Osteocyte (in vitro differentiated cells): ENCODE results near the gene C9orf153. TPM values are rescaled to one million over a fixed set of nuclear protein-coding genes. Genes with fewer than 3 reads are reported as not detected.

Source experiments
- DNase-seq: peaks from one replicate; pipeline ENCODE4 v3.0.0; 2021; ENCODE audit warnings: mixed read lengths; ENCODE audit not compliant: unreplicated experiment; ENCODE audit errors: extremely low spot score
- H3K27ac Mint-ChIP-seq: one replicate; pipeline ENCODE4 v1.8.0; 2021; ENCODE audit warnings: mild to moderate bottlenecking, mixed read lengths; ENCODE audit not compliant: unreplicated experiment
- H3K27me3 Mint-ChIP-seq: one replicate; pipeline ENCODE4 v1.8.0; 2021; ENCODE audit warnings: mixed read lengths; ENCODE audit not compliant: unreplicated experiment
- H3K36me3 Mint-ChIP-seq: one replicate; pipeline ENCODE4 v1.8.0; 2021; ENCODE audit warnings: mixed read lengths; ENCODE audit not compliant: unreplicated experiment
- H3K4me1 Mint-ChIP-seq: one replicate; pipeline ENCODE4 v1.8.0; 2021; ENCODE audit warnings: mixed read lengths; ENCODE audit not compliant: unreplicated experiment
- H3K4me3 Mint-ChIP-seq: one replicate; pipeline ENCODE4 v1.8.0; 2021; ENCODE audit warnings: mild to moderate bottlenecking, moderate library complexity, mixed read lengths; ENCODE audit not compliant: unreplicated experiment
- H3K9me3 Mint-ChIP-seq: one replicate; pipeline ENCODE4 v1.8.0; 2021; ENCODE audit warnings: mixed read lengths; ENCODE audit not compliant: unreplicated experiment
- CTCF ChIP-seq: fragments of 200-600 bp; sonication (generic); IDR thresholded peaks from 2 replicates; pipeline ENCODE4 v1.5.0; 2021; ENCODE audit warnings: antibody characterized with exemption, mild to moderate bottlenecking, moderate library complexity
- total RNA-seq: library from RNA; stranded (reverse); gene quantifications from 2 replicates; pipeline ENCODE4 v1.2.1, GENCODE V29; 2021

Gene C9orf153
- total RNA-seq, 1 donor from 2014 or later, result 0.40 TPM

- H3K9me3 Mint-ChIP-seq, result no peaks in the 10 kb centered on the region
- peaks cover 6% of the 10 kb centered on the region for H3K36me3 Mint-ChIP-seq
- TF ChIP-seq CTCF, result no peak
- no peak overlapping the region for H3K27ac Mint-ChIP-seq
- H3K4me1 Mint-ChIP-seq, result no peaks in the 10 kb centered on the region
- H3K27me3 Mint-ChIP-seq, result no peaks in the 10 kb centered on the region
- H3K4me3 Mint-ChIP-seq, result no peak overlapping the region
- no peak for DNase-seq
Observed at GRCh38 chr9:86256653-86257052, 2.8 kb downstream of the C9orf153 start.

- Mint-ChIP-seq H3K36me3 (no peaks in the 10 kb centered on the region), H3K4me3 (no peak overlapping the region), H3K9me3 (no peaks in the 10 kb centered on the region), H3K4me1 (no peaks in the 10 kb centered on the region), H3K27ac (no peak overlapping the region), H3K27me3 (no peaks in the 10 kb centered on the region)
- no peak for DNase-seq
- no peak for TF ChIP-seq CTCF
Observed at GRCh38 chr9:86253577-86253976, 5.9 kb downstream of the C9orf153 start.

- Mint-ChIP-seq H3K27me3 (no peaks in the 10 kb centered on the region), H3K36me3 (no peaks in the 10 kb centered on the region), H3K4me3 (no peak overlapping the region), H3K9me3 (no peaks in the 10 kb centered on the region), H3K27ac (no peak overlapping the region), H3K4me1 (peaks cover under 1% of the 10 kb centered on the region)
- TF ChIP-seq CTCF, result no peak
- DNase-seq, result no peak
Observed at GRCh38 chr9:86252870-86253269, 6.6 kb downstream of the C9orf153 start.

GRCh38 chr9:86250123-86250522, 9.3 kb downstream of the C9orf153 start:
- TF ChIP-seq CTCF, result no peak
- Mint-ChIP-seq H3K36me3 (no peaks in the 10 kb centered on the region), H3K27ac (no peak overlapping the region), H3K4me1 (peaks cover 14% of the 10 kb centered on the region), H3K4me3 (no peak overlapping the region), H3K9me3 (no peaks in the 10 kb centered on the region), H3K27me3 (no peaks in the 10 kb centered on the region)
- DNase-seq, result no peak

- no peaks in the 10 kb centered on the region for H3K9me3 Mint-ChIP-seq
- no peak overlapping the region for H3K27ac Mint-ChIP-seq
- no peak for DNase-seq
- no peak for TF ChIP-seq CTCF
- H3K4me3 Mint-ChIP-seq, result no peak overlapping the region
- H3K36me3 Mint-ChIP-seq, result no peaks in the 10 kb centered on the region
- no peaks in the 10 kb centered on the region for H3K27me3 Mint-ChIP-seq
- peaks cover 14% of the 10 kb centered on the region for H3K4me1 Mint-ChIP-seq
Observed at GRCh38 chr9:86248746-86249145, 10.7 kb downstream of the C9orf153 start.
